ENCODE results near the gene DPF3. TPM values are rescaled to one million over a fixed set of nuclear protein-coding genes. Genes with fewer than 3 reads are reported as not detected.
A peak's percentile ranks its signal among the peaks of the same experiment; 100 is the strongest.

DPF3 gene
- total RNA-seq, 3 donors from 2014 or later = 9.3 to 21.9 (median 10.9) TPM

DNA sequence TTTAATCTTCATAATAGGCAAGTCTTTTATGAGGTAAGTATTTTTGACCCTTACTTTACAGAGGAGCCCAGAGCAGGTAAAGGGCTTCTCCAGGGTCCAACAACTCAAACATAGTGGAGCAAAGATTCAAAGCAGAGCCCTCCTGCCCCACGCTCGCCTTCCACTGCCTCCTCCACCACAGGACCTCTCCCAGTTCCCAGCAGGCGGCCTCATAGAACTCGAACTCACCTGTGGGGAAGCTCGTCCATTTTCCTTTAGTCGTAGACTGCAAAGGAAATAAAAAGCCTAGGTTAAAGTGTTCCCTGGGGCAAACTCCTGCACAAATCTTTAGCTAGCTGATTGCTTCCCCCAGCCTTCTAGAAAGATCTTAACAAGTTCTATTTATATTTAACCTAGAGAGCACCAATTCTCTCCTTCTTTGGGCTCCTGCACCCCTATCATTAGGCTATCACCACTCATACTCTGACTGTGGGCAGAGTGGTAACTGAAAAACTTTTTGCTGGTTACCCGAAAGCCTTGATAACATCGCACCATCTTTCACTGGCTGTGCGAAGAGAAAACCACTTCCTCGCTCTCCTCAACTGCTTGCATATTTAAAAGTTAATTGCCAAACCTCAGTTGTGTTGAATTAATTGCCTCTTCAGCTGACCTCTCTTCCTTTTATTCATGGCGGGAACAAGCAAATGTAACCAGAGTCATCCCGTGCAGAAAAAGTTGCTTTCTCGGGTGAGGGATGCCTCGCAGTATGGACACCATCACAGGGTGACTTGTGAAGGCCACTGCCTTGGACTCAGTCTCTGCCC lies 299.6 kb downstream of the DPF3 start:
- Histone ChIP-seq H3K4me3 (no peak overlapping the region), H3K36me3 (ENCODE audit: low read depth) (no peaks in the 10 kb centered on the region), H3K9me3 (no peaks in the 10 kb centered on the region), H3K4me1 (ENCODE audit: low read depth) (no peaks in the 10 kb centered on the region)
- intact Hi-C loops (cut with DNase I, micrococcal nuclease) = no loop called here
- ATAC-seq (peak; percentile 71), DNase-seq (peak in 1 of 3 donors; percentile 19)
- TF ChIP-seq, protein P1, sequence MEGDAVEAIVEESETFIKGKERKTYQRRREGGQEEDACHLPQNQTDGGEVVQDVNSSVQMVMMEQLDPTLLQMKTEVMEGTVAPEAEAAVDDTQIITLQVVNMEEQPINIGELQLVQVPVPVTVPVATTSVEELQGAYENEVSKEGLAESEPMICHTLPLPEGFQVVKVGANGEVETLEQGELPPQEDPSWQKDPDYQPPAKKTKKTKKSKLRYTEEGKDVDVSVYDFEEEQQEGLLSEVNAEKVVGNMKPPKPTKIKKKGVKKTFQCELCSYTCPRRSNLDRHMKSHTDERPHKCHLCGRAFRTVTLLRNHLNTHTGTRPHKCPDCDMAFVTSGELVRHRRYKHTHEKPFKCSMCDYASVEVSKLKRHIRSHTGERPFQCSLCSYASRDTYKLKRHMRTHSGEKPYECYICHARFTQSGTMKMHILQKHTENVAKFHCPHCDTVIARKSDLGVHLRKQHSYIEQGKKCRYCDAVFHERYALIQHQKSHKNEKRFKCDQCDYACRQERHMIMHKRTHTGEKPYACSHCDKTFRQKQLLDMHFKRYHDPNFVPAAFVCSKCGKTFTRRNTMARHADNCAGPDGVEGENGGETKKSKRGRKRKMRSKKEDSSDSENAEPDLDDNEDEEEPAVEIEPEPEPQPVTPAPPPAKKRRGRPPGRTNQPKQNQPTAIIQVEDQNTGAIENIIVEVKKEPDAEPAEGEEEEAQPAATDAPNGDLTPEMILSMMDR (IDR thresholded peaks at IDR 0.05) = no peak

DNA sequence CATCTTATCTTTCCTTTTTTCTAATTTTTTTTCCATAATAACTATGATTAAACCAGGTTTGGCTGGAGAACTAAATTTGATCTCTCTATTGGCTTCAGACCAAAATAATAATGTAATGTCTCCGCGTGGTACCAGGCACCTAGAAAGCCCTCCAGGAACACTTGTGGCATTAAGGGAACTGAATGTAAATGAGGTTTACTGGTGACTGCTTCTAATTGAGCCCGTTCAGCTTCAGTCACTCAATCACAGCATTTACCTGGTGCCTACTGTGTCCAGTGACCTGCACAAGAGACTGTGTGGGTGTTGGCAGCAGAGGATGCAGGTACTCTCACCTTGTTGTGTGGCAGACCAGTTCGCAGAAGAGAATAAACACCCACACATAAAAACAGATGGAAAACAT lies 302.5 kb downstream of the DPF3 start:
- DNase-seq (no peak), ATAC-seq (no peak)
- no peaks in the 10 kb centered on the region for H3K4me1 ChIP-seq (ENCODE audit: low read depth)
- TF ChIP-seq, protein P1 (IDR thresholded peaks at IDR 0.05) = no peak
- H3K36me3 ChIP-seq (ENCODE audit: low read depth) = no peaks in the 10 kb centered on the region
- H3K4me3 ChIP-seq = no peak overlapping the region
- H3K9me3 ChIP-seq = no peaks in the 10 kb centered on the region
- intact Hi-C loops (cut with DNase I, micrococcal nuclease) = no loop called here

DNA sequence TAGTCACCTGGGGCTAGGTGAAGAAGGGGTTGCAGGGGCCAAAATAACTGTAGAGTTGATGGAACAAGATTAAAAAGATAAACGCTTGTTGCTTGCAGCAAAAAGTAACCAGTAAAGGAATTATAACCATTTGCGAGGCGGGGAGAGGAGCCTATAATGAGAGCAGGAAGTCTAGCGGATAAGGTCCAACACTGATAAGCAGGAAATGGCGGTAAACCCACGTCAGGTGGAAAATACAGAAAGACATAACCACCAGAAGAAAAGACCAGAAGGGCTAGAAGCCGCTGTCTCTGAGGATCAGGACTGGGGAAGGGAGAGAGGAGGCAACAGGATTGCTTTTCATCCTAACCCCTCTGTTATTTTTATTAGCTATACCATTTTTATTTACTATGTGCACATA lies 303.3 kb downstream of the DPF3 start:
- Histone ChIP-seq H3K4me1 (ENCODE audit: low read depth) (no peaks in the 10 kb centered on the region), H3K4me3 (no peak overlapping the region), H3K36me3 (ENCODE audit: low read depth) (no peaks in the 10 kb centered on the region), H3K9me3 (no peaks in the 10 kb centered on the region)
- peak in 1 of 3 donors; percentile 29 for DNase-seq
- intact Hi-C loops (cut with DNase I, micrococcal nuclease) = no loop called here
- TF ChIP-seq, protein P1 (IDR thresholded peaks at IDR 0.05) = no peak
- no peak for ATAC-seq

DNA sequence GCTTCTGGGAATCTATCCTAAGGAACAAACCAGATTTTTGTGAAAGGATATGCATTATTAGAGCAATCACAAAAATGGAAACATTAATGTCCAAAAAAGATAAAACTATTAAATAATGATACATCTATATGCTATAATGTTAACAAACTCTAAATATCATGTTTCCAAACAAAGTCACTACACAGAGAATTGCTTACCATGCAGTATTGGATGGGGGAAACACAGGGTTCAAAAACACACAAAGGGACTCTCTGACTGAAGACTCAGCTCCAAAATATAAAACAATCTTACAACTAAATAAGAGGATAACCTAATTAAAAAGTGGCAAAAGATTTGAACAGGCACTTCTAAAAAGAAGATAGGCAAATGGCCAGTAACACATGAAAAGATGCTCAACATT lies 304.2 kb downstream of the DPF3 start:
- Histone ChIP-seq H3K9me3 (no peaks in the 10 kb centered on the region), H3K36me3 (ENCODE audit: low read depth) (no peaks in the 10 kb centered on the region), H3K4me1 (ENCODE audit: low read depth) (no peaks in the 10 kb centered on the region), H3K4me3 (no peak overlapping the region)
- TF ChIP-seq, protein P1 (IDR thresholded peaks at IDR 0.05) = no peak
- DNase-seq (no peak), ATAC-seq (no peak)
- intact Hi-C loops (cut with DNase I, micrococcal nuclease) = no loop called here

DNA sequence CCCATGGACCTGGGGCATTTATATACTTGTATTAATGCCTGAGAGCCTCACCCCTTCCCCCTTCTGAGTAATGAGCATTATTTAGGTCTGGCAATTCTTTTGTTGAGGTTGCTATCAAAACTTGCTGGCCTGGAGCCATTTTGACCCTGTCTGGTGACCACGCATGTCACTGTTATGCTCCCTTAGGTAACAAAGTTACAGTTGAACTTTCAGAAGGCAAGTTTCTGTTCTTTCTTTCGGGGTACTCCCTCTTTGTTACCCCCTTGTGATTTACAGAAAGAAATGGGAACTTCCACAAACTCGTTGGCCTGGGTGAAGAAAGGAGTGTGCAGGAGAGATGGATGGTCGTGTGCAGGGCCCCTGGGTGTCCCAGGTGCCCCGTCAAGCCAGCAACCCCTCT lies 305.4 kb downstream of the DPF3 start:
- H3K36me3 ChIP-seq (ENCODE audit: low read depth) = no peaks in the 10 kb centered on the region
- DNase-seq = no peak
- intact Hi-C loops (cut with DNase I, micrococcal nuclease) = no loop called here
- no peak for ATAC-seq
- no peaks in the 10 kb centered on the region for H3K9me3 ChIP-seq
- H3K4me1 ChIP-seq (ENCODE audit: low read depth) = no peaks in the 10 kb centered on the region
- no peak overlapping the region for H3K4me3 ChIP-seq
- TF ChIP-seq, protein P1 (IDR thresholded peaks at IDR 0.05) = no peak
